Keratinocyte (primary cell): ENCODE results near the gene ABI1. TPM values are rescaled to one million over a fixed set of nuclear protein-coding genes. Genes with fewer than 3 reads are reported as not detected.

Experiments used
- DNase-seq: peaks from one replicate; pipeline ENCODE4 v3.0.0-alpha.2; 2011; ENCODE audit warnings: low read depth, missing footprints, low spot score
- FAIRE-seq: peaks from 2 replicates; lab custom pipeline; 2011; peaks lifted over from hg19 to GRCh38; lab: Jason Lieb, UNC
- H2AFZ ChIP-seq: 2 replicates; pipeline ENCODE4 v1.6.0; 2012; ENCODE audit warnings: low read length, control low read depth, inconsistent platforms; ENCODE audit not compliant: control insufficient read depth
- H3K27ac ChIP-seq: 2 replicates; pipeline ENCODE4 v1.5.1; 2011; ENCODE audit warnings: low read length; ENCODE audit not compliant: control insufficient read depth, insufficient read depth
- H3K27me3 ChIP-seq: 3 replicates; pipeline ENCODE4 v1.6.0; 2011; ENCODE audit warnings: low read length; ENCODE audit not compliant: control insufficient read depth, insufficient read depth; ENCODE audit errors: extremely low read depth
- H3K36me3 ChIP-seq, 2 experiments: 2 replicates in 1 of 2; 3 replicates in 1 of 2; pipeline ENCODE4 v1.5.1; 2011; ENCODE audit warnings: low read length in 2 of 2, mild to moderate bottlenecking in 1 of 2; ENCODE audit not compliant: control insufficient read depth in 2 of 2, insufficient read depth in 2 of 2; ENCODE audit errors: extremely low read depth in 1 of 2
- H3K4me1 ChIP-seq: 3 replicates; pipeline ENCODE4 v1.5.1; 2011; ENCODE audit warnings: low read length; ENCODE audit not compliant: control insufficient read depth, insufficient read depth; ENCODE audit errors: extremely low read depth
- H3K4me2 ChIP-seq: 3 replicates; pipeline ENCODE4 v1.6.0; 2011; ENCODE audit warnings: low read depth, low read length; ENCODE audit not compliant: control insufficient read depth, insufficient read depth; ENCODE audit errors: extremely low read depth
- H3K4me3 ChIP-seq, 3 experiments: fragments of 200-600 bp in 1 of 3; sonication (generic) in 1 of 3; 2 replicates in 2 of 3; 3 replicates in 1 of 3; pipeline ENCODE4 v1.5.1; 2011 to 2016; ENCODE audit warnings: low read length in 3 of 3, mild to moderate bottlenecking in 3 of 3, control low read depth in 2 of 3, inconsistent platforms in 1 of 3, low read depth in 1 of 3, mixed read lengths in 1 of 3, mixed run types in 1 of 3, moderate library complexity in 1 of 3; ENCODE audit not compliant: control insufficient read depth in 2 of 3, insufficient read depth in 2 of 3; ENCODE audit errors: extremely low read depth in 1 of 3
- H3K79me2 ChIP-seq: 2 replicates; pipeline ENCODE4 v1.6.0; 2012; ENCODE audit warnings: low read length; ENCODE audit not compliant: control insufficient read depth, insufficient read depth
- H3K9ac ChIP-seq: 3 replicates; pipeline ENCODE4 v1.6.0; 2011; ENCODE audit warnings: low read length; ENCODE audit not compliant: control insufficient read depth, insufficient read depth; ENCODE audit errors: extremely low read depth
- H3K9me1 ChIP-seq: 3 replicates; pipeline ENCODE4 v1.6.0; 2011; ENCODE audit warnings: low read length; ENCODE audit not compliant: control insufficient read depth, insufficient read depth; ENCODE audit errors: extremely low read depth
- H3K9me3 ChIP-seq: 2 replicates; pipeline ENCODE4 v1.5.1; 2012; ENCODE audit warnings: low read depth, low read length; ENCODE audit not compliant: control insufficient read depth
- H4K20me1 ChIP-seq: 3 replicates; pipeline ENCODE4 v1.6.0; 2011; ENCODE audit warnings: low read length; ENCODE audit not compliant: control insufficient read depth, insufficient read depth; ENCODE audit errors: extremely low read depth
- EZH2 ChIP-seq: IDR thresholded peaks from one replicate; pipeline ENCODE4 v1.6.1; 2012; ENCODE audit warnings: inconsistent platforms, mild to moderate bottlenecking, low read length, moderate library complexity
- dilution Hi-C: fragments of 300-500 bp; cut with MboI; formaldehyde crosslinking; loops from one replicate; pipeline ENCODE4 v1.7.0; 2020; ENCODE audit warnings: low sequenced_read_pairs; ENCODE audit not compliant: extremely low pct_ligation_motif_present
- polyA plus RNA-seq, 5 experiments: library from polyadenylated mRNA; depleted of rRNA in 3 of 5; stranded (reverse) in 3 of 5; stranded (forward) in 1 of 5; unstranded in 1 of 5; fragments of >200 nt; gene quantifications; 1 replicate in 1 of 5; 2 replicates in 3 of 5; 3 replicates in 1 of 5; pipeline versions ENCODE4 v1.2.1 to v1.2.3, GENCODE V29; 2011 to 2012; ENCODE audit warnings: missing spikeins in 2 of 5, low read depth in 1 of 5, low replicate concordance in 1 of 5
- TF ChIP-seq, protein P1 (sequence below), 3 experiments: IDR thresholded peaks in 1 of 3; conservative IDR thresholded peaks in 1 of 3; optimal IDR thresholded peaks in 1 of 3; 2 replicates in 2 of 3; 3 replicates in 1 of 3; pipeline versions ENCODE3 to v1.5.1; 2011; ENCODE audit warnings: low read length in 3 of 3, mild to moderate bottlenecking in 3 of 3, moderate library complexity in 2 of 3, control low read depth in 1 of 3, inconsistent platforms in 1 of 3; ENCODE audit not compliant: insufficient read depth in 2 of 3; ENCODE audit errors: extremely low read depth in 1 of 3

Gene ABI1
- polyA plus RNA-seq, 1 donor (not counting 4 experiments of a cell fraction or from before 2014, with no cell fraction given): 78.9 TPM

DNA sequence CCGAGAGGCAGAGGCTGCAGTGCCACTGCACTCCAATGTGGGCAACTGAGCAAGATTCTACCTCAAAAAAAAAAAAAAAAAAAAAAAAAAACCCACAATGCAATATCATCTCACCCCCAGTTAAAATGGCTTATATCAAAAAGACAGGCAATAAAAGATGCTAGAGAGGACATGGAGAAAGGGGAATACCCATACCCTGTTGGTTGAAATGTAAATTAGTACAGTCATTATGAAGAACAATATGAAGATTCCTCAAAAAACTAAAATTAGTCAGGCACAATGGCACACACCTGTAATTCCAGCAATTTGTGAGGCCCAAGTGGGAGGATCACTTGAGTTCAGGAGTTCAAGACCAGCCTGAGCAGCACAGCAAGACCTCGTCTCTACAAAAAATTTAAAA lies 25.7 kb downstream of the ABI1 start:
- Histone ChIP-seq H3K27me3 (no peaks in the 10 kb centered on the region), H4K20me1 (no peaks in the 10 kb centered on the region), H3K9me1 (no peaks in the 10 kb centered on the region), H3K4me3 (no peak overlapping the region), H3K4me1 (no peaks in the 10 kb centered on the region), H3K27ac (no peak overlapping the region), H3K36me3 (no peaks in the 10 kb centered on the region), H3K79me2 (peaks cover 90% of the 10 kb centered on the region), H3K9me3 (no peaks in the 10 kb centered on the region), H2AFZ (no peak overlapping the region), H3K4me2 (no peak overlapping the region), H3K9ac (no peak overlapping the region)
- TF ChIP-seq, protein P1, sequence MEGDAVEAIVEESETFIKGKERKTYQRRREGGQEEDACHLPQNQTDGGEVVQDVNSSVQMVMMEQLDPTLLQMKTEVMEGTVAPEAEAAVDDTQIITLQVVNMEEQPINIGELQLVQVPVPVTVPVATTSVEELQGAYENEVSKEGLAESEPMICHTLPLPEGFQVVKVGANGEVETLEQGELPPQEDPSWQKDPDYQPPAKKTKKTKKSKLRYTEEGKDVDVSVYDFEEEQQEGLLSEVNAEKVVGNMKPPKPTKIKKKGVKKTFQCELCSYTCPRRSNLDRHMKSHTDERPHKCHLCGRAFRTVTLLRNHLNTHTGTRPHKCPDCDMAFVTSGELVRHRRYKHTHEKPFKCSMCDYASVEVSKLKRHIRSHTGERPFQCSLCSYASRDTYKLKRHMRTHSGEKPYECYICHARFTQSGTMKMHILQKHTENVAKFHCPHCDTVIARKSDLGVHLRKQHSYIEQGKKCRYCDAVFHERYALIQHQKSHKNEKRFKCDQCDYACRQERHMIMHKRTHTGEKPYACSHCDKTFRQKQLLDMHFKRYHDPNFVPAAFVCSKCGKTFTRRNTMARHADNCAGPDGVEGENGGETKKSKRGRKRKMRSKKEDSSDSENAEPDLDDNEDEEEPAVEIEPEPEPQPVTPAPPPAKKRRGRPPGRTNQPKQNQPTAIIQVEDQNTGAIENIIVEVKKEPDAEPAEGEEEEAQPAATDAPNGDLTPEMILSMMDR (optimal IDR thresholded peaks at IDR 0.05 in 1 of 3, IDR thresholded peaks at IDR 0.05 in 1 of 3, conservative IDR thresholded peaks at IDR 0.05 in 1 of 3; ENCODE audit: extremely low read depth in 1 of 3, insufficient read depth in 2 of 3, low read length in 3 of 3): no peak
- no peak for TF ChIP-seq EZH2
- DNase-seq: no peak
- dilution Hi-C loops: no loop called here
- no peak for FAIRE-seq

DNA sequence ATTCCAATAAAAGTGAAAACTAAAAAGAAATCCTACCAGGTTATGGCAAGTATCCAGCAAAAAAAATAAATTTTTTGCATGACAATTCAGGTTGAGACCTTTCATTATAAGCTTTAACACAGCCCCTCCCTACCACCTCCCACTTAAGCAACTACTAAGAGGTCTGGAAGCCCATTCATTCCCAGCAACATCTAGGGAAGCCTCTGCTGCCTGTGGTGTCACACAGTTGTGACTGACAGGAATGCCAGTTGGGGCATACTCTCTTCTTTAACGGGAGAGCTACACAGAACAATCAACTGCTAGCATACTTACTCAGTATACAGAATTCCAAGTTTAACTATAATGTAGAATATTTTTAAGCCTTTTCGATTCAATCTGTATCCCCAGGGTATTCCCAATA lies 27.8 kb downstream of the ABI1 start:
- Histone ChIP-seq H4K20me1 (no peaks in the 10 kb centered on the region), H3K9me3 (no peaks in the 10 kb centered on the region), H3K4me2 (no peak overlapping the region), H2AFZ (no peak overlapping the region), H3K36me3 (no peaks in the 10 kb centered on the region), H3K27ac (no peak overlapping the region), H3K9ac (no peak overlapping the region), H3K4me3 (no peak overlapping the region), H3K4me1 (no peaks in the 10 kb centered on the region), H3K9me1 (no peaks in the 10 kb centered on the region), H3K27me3 (no peaks in the 10 kb centered on the region), H3K79me2 (peaks cover 87% of the 10 kb centered on the region)
- dilution Hi-C loops: no loop called here
- FAIRE-seq (no peak), DNase-seq (no peak)
- TF ChIP-seq, protein P1 (optimal IDR thresholded peaks at IDR 0.05 in 1 of 3, IDR thresholded peaks at IDR 0.05 in 1 of 3, conservative IDR thresholded peaks at IDR 0.05 in 1 of 3; ENCODE audit: extremely low read depth in 1 of 3, insufficient read depth in 2 of 3, low read length in 3 of 3): no peak
- TF ChIP-seq EZH2: no peak
